OCI-LY3 (cell line): ENCODE results near the gene NTHL1.
"Not testable (repeated sequence)": the region's sequence is repeated elsewhere in the genome, so short reads cannot be mapped to it uniquely, and the experiment has no call there.

Experiments
- H2AFZ ChIP-seq: fragments of 200-600, 300-600 bp; shearing (Covaris generic); 2 replicates; pipeline ENCODE4 v1.6.0; 2014; ENCODE audit warnings: antibody characterized with exemption, low read depth, low read length
- H3K27ac ChIP-seq: fragments of 200-600, 300-600 bp; sonication (generic); 2 replicates; pipeline ENCODE4 v1.5.1; 2014; ENCODE audit warnings: mild to moderate bottlenecking, low read length, moderate library complexity, mixed read lengths
- H3K27me3 ChIP-seq: fragments of 200-600, 300-600 bp; sonication (generic); 2 replicates; pipeline ENCODE4 v1.6.1; 2014; ENCODE audit warnings: low read depth, low read length, mixed read lengths
- H3K36me3 ChIP-seq: fragments of 200-600, 300-600 bp; sonication (generic); replicated peaks from 2 replicates; pipeline ENCODE3; 2014; ENCODE audit warnings: low read depth, low read length, mixed read lengths
- H3K4me1 ChIP-seq: fragments of 300-600, 200-600 bp; sonication (generic); 2 replicates; pipeline ENCODE4 v1.6.1; 2014; ENCODE audit warnings: low read length, mixed read lengths
- H3K4me2 ChIP-seq: fragments of 200-600, 300-600 bp; sonication (generic); 2 replicates; pipeline ENCODE4 v1.6.1; 2014; ENCODE audit warnings: low read length, mixed read lengths
- H3K4me3 ChIP-seq: fragments of 300-600, 200-600 bp; sonication (generic); 2 replicates; pipeline ENCODE4 v1.5.1; 2014; ENCODE audit warnings: antibody characterized with exemption, mild to moderate bottlenecking, low read length, moderate library complexity
- H3K79me2 ChIP-seq: fragments of 300-600, 200-600 bp; shearing (Covaris generic); 2 replicates; pipeline ENCODE4 v1.6.1; 2014; ENCODE audit warnings: mild to moderate bottlenecking, low read length, mixed read lengths
- H3K9ac ChIP-seq: fragments of 300-600, 200-600 bp; shearing (Covaris generic); 2 replicates; pipeline ENCODE4 v1.6.0; 2014; ENCODE audit warnings: mild to moderate bottlenecking, low read length, moderate library complexity
- H3K9me3 ChIP-seq: fragments of 200-600, 300-600 bp; shearing (Covaris generic); 2 replicates; pipeline ENCODE4 v1.6.1; 2014; ENCODE audit warnings: low read length, mixed read lengths; ENCODE audit not compliant: insufficient read depth
- H4K20me1 ChIP-seq: fragments of 200-600, 300-600 bp; sonication (generic); 2 replicates; pipeline ENCODE4 v1.6.1; 2016; ENCODE audit warnings: low read length, mixed read lengths; ENCODE audit not compliant: insufficient read depth
- EZH2phosphoT487 ChIP-seq: fragments of 200-600 bp; shearing (Covaris generic); IDR thresholded peaks from 2 replicates; pipeline ENCODE4 v1.6.1; 2018; ENCODE audit warnings: antibody characterized with exemption, mixed run types, low read depth
- TF ChIP-seq, protein P1 (sequence below): fragments of 200-600, 300-600 bp; sonication (generic); IDR thresholded peaks from 2 replicates; pipeline ENCODE4 v1.5.1; 2014; ENCODE audit warnings: antibody characterized with exemption, low read length, low read depth

The NTHL1 gene

GRCh38 chr16:2035431-2036199 lies 12.0 kb downstream of the NTHL1 start:
- H3K9ac ChIP-seq = no peak overlapping the region
- no peak overlapping the region for H2AFZ ChIP-seq
- H3K4me3 ChIP-seq = no peak overlapping the region
- TF ChIP-seq, protein P1, sequence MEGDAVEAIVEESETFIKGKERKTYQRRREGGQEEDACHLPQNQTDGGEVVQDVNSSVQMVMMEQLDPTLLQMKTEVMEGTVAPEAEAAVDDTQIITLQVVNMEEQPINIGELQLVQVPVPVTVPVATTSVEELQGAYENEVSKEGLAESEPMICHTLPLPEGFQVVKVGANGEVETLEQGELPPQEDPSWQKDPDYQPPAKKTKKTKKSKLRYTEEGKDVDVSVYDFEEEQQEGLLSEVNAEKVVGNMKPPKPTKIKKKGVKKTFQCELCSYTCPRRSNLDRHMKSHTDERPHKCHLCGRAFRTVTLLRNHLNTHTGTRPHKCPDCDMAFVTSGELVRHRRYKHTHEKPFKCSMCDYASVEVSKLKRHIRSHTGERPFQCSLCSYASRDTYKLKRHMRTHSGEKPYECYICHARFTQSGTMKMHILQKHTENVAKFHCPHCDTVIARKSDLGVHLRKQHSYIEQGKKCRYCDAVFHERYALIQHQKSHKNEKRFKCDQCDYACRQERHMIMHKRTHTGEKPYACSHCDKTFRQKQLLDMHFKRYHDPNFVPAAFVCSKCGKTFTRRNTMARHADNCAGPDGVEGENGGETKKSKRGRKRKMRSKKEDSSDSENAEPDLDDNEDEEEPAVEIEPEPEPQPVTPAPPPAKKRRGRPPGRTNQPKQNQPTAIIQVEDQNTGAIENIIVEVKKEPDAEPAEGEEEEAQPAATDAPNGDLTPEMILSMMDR = no peak
- TF ChIP-seq EZH2phosphoT487 = no peak
- no peaks in the 10 kb centered on the region for H4K20me1 ChIP-seq
- no peak overlapping the region for H3K4me2 ChIP-seq
- no peaks in the 10 kb centered on the region for H3K9me3 ChIP-seq
- peaks cover 9% of the 10 kb centered on the region for H3K4me1 ChIP-seq
- H3K27ac ChIP-seq = no peak overlapping the region
- no peaks in the 10 kb centered on the region for H3K36me3 ChIP-seq
- H3K79me2 ChIP-seq = no peaks in the 10 kb centered on the region
- H3K27me3 ChIP-seq = no peaks in the 10 kb centered on the region

DNA sequence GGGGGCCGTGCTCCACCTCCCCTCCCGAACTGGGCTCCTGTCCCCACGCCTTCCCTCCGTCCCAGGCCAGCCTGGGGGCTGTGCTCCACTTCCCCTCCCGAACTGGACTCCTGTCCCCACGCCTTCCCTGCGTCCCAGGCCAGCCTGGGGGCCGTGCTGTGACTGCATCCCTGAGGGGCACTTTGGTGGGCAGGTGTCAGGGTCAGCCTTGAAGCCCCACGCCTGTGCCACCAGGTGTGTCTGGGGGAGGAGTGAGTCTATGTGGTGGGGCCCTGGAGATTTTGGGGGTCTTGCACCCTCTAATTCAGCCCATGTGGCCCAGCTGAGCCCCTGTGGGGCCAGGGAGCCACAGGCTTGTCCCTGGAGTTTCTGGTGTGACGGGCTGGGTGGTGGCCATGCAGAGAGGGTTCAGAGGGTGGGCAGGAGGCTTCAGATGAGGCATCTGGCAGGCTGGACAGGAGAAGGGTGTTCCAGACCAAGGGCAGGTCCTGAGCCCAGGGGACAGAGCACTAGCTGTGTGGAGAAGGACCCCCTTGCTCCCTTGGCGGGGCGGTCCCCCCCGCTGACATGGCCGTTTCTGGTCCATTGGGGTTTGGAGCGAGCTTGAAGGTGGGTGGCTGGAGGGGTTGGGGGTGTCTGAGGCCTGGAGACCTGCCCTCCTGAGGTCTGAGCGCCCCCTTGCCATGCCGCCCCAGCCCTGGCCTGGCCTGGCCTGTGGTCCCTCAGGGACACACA lies 12.8 kb downstream of the NTHL1 start:
- Histone ChIP-seq H3K9me3 (no peaks in the 10 kb centered on the region), H4K20me1 (no peaks in the 10 kb centered on the region), H3K27me3 (no peaks in the 10 kb centered on the region), H3K4me1 (peaks cover 9% of the 10 kb centered on the region), H3K4me3 (no peak overlapping the region), H3K79me2 (no peaks in the 10 kb centered on the region), H3K36me3 (no peaks in the 10 kb centered on the region), H3K9ac (no peak overlapping the region), H3K4me2 (no peak overlapping the region), H3K27ac (no peak overlapping the region), H2AFZ (no peak overlapping the region)
- TF ChIP-seq EZH2phosphoT487 = no peak
- TF ChIP-seq, protein P1 = no peak

DNA sequence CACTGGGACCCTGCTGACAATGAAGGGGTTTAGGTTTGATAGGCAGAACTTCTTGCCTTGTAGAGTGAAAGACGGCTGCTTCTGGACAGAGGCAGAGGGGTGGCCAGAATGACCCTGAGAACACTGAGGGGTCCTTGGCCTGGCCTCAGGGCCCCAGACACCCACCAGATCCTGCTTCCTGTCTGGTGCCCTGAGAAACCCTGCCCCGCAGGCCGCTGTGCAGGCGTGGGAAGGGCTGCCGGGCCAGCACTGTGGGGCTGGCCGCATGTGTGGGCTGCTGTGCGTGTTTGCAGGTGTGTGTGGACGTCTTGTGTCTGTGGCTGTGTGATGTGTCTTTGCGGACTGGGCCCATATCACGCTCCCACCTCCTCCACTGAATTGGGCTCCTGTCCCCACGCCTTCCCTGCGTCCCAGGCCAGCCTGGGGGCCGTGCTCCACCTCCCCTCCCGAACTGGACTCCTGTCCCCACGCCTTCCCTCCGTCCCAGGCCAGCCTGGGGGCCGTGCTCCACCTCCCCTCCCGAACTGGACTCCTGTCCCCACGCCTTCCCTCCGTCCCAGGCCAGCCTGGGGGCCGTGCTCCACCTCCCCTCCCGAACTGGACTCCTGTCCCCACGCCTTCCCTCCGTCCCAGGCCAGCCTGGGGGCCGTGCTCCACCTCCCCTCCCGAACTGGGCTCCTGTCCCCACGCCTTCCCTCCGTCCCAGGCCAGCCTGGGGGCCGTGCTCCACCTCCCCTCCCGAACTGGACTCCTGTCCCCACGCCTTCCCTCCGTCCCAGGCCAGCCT lies 13.5 kb downstream of the NTHL1 start:
- H3K27ac ChIP-seq, H3K9ac ChIP-seq, H2AFZ ChIP-seq, H3K9me3 ChIP-seq, H3K27me3 ChIP-seq, H4K20me1 ChIP-seq, H3K79me2 ChIP-seq, H3K36me3 ChIP-seq, H3K4me2 ChIP-seq, H3K4me1 ChIP-seq, H3K4me3 ChIP-seq: not testable (repeated sequence)

DNA sequence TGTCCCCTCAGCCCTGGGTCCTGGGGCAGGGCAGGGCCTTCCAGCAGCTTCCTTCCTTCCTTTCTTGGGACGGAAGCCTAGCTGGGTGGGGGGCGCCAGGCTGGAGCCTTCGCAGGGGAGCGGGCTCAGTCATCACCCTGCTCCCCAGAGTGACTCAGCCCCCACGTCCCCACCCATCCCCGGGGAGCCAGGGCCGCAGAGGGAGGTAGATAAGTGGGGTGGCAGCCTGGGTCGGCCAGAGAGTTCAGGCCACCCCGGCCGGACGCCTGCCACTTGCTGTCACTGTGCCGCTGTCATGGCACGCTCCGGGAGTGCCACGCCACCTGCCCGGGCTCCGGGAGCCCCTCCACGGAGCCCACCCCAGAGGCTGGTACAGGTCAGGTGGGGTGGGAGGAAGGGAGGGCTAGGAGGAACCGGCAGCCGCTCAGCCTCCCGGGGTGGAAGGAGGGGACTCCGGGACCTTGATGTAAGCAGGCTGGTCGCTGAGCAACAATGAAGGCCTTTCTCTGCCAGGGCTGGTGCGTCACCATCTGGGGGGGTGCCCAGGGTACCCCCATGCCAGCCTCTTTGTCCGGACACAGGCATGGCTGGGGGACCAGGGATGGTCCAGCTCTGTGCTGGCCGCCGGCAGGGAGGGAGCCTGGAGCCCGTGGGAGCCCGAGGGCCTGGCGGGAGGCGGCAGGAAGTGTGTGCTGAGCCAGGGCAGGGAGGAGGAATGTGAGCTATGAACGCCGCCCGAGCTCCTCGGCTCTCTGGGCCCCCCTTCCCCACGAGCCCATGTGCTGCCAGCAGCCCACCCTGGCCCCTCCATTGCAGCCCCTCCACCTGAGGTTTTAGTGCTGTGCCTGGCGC lies 14.4 kb downstream of the NTHL1 start:
- H2AFZ ChIP-seq = no peak overlapping the region
- H3K4me3 ChIP-seq = no peak overlapping the region
- TF ChIP-seq, protein P1 = no peak
- H3K9ac ChIP-seq = no peak overlapping the region
- no peak overlapping the region for H3K4me2 ChIP-seq
- H3K9me3 ChIP-seq = no peaks in the 10 kb centered on the region
- H3K4me1 ChIP-seq = peaks cover 9% of the 10 kb centered on the region
- no peaks in the 10 kb centered on the region for H3K79me2 ChIP-seq
- H3K27ac ChIP-seq = no peak overlapping the region
- no peaks in the 10 kb centered on the region for H4K20me1 ChIP-seq
- no peaks in the 10 kb centered on the region for H3K36me3 ChIP-seq
- peaks cover 6% of the 10 kb centered on the region for H3K27me3 ChIP-seq
